Fibroblast of the conjunctiva (primary cell): ENCODE results near the gene TDO2.

Experiments used
- DNase-seq: peaks from one replicate; pipeline ENCODE4 v3.0.0-alpha.2; 2010; ENCODE audit warnings: low read depth

The TDO2 gene

DNA sequence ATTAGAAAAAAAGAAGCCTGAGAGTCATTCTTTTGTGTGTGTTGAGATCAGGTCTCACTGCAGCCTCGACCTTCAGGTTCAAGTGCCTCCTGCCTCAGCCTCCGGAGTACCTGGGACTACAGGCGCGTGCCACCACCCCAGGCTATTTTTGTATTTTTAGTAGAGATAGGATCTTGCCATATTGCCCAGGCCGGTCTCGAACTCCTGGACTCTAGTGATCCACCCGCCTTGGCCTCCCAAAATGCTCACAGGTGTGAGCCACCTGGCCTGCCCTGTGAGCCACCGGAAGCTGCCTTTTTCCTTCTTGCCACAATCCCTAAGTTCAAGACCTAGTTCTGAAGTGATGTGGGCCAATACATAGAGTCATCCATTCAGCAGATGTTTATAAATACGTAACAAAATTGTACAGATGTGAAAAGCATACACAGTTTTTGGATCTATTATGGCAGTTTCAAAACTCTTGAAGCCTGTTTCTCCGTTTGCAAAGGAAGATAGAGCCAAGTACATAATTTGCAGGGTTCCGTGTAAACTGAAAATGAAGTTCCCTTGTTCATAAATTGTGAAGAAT, 50.7 kb downstream of the TDO2 start:
- no peak for DNase-seq

DNA sequence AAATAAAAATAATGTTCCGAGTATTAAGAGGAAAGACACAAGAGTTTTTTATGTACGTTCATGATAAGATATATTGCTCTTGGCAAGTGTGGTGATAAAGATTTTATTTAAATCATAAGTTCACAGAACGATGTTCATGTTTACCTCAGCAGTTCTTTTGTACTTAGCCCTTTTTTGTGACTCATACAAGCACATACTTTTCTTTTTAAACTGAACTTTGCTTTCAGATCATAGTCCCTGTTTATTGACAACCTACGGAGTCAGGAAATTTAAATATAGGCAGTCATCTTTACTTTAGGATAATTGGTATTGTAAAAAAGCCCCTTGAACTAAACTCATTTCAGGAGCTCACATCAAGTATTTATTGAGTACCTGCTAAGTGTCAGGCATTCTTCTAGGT, 51.4 kb downstream of the TDO2 start:
- DNase-seq: no peak

DNA sequence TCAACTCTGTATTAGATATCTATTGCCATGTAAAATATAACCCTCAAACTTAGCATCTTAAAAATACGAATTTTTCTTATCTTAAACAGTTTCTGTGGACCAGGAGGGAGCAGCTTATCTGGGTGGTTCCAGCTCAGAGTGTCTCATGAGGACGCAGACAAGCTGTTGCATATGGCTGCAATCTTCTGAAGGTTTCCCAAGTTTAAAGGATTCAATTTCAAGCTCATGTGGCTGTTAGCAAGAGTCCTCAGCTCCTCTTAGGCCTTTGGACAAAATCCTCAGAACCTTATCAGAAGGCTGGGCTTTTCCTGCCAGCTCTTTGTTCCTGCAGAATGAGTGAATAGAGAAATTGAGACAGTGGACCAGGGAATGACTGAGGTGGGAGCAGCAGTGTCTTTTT, 53.0 kb downstream of the TDO2 start:
- DNase-seq: no peak

DNA sequence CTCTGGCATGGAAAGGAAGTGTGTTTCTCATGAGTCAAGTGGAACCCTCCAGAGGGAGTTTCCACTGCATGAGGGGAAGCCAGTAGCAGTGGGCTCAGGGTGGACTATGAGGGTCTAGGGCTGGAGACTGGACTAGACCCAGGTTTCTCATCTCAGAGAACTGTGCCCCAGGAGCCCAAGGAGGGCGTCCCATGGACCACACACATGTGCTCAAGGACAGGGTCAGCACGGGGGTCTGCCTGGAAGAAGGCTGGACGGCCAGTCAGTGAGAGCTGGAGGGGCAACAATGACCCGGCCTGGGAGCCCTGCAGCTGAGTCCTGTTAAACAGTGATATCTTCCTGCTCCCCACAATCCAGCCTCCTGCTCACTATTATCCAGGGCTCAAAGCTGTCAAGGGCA, 55.9 kb downstream of the TDO2 start:
- no peak for DNase-seq

GRCh38 chr4:155960522-155960921, 57.0 kb downstream of the TDO2 start:
- peak; percentile 34 for DNase-seq

DNA sequence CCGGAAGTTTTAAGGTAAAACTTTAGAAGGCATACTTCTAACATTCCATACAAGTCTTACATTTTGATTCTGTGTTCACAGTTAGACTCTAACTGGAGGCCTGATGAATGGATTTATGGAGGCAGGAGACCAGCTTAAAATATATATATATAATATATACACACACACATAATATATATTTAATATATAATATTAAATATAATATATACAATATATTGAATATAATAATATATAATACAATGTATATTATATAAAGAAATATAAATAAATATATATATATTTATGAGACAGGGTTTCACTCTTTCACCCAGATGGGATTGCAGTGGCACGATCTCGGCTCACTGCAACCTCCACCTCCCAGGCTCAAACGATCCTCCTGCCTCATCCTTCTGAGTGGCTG, 58.1 kb downstream of the TDO2 start:
- DNase-seq: no peak

- no peak for DNase-seq
Measured at GRCh38 chr4:155962767-155963166, 59.3 kb downstream of the TDO2 start.

GRCh38 chr4:155964016-155964891, 60.8 kb downstream of the TDO2 start:
- DNase-seq: no peak

DNA sequence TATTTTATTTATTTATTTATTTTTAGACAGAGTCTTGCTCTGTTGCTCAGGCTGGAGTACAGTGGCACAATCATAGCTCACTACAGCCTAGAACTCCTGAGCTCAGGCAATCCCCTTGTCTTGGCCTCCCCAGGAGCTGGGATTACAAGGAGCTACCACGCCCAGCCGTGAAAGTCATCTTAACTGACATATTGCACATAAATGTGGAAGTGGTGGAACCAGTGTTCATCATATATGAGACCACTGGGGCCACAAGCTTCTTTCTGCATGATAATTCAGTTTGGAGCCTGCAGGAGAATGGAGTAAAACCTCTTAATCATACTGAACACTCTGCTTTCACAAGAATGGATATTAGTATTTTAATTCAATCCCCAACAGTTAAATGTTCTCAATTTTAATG, 62.7 kb downstream of the TDO2 start:
- DNase-seq: no peak

DNA sequence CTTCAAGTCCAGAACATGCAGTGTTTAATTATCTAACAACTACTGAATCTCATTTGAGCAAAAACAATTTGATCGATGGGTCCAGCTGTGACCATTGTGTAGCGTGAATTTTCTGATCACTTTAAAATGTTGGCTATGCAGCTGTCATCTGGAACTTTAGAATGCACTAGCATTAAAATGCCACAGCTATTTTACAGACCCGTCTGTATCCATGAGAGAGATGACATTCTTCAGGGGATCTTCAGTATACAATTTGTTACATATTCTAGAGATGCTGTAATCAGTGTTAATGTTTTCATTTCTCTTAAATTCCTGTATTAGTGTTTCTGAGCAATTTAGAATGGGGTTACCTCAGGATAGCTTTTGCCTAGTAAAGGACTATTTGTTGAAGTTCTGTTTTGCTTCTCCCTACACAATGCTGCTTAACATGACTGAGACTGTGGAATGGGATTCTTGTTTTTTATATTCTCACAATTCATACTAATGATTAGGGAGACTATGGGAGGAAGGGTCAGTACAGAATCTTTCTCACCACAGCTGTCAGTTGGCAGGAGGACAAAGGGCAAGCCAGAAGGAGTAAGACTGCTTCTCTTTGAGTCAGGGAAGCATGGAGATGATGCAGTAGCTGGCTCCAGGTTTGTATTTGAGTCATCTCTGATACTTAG, 63.4 kb downstream of the TDO2 start:
- no peak for DNase-seq
